PC-9 (cell line): Measurements from ENCODE around the gene UGGT2. TPM values are rescaled to one million over a fixed set of nuclear protein-coding genes. Genes with fewer than 3 reads are reported as not detected.

Experiments
- BruUV-seq: library from RNA; stranded (reverse); fragments of 400-500 nt; replicated peaks from 2 replicates; lab custom pipeline; 2021; lab: Mats Ljungman, UMichigan
- CTCF ChIA-PET: fragments of 300-600 bp; sonication (Branson Sonifier 250); formaldehyde crosslinking; loops from one replicate; lab custom pipeline; 2022; ENCODE audit warnings: antibody characterized with exemption; lab: Charles Lee
- POLR2A ChIA-PET: fragments of 300-600 bp; sonication (Branson Sonifier 250); formaldehyde crosslinking; loops from one replicate; lab custom pipeline; 2022; ENCODE audit warnings: antibody characterized with exemption; ENCODE audit not compliant: unreplicated experiment; lab: Charles Lee
- DNase-seq, 2 experiments: peaks; one replicate each; pipeline versions ENCODE4 v3.0.0 to v3.0.0-alpha.2; 2015 to 2022; ENCODE audit warnings: mixed read lengths in 1 of 2
- H2AFZ ChIP-seq: fragments of 200-600 bp; sonication (generic); 2 replicates; pipeline ENCODE4 v1.8.1; 2017; ENCODE audit warnings: antibody characterized with exemption
- H3F3A ChIP-seq: fragments of 200-600 bp; sonication (generic); 2 replicates; pipeline ENCODE4 v1.8.1; 2017; ENCODE audit warnings: antibody characterized with exemption, mild to moderate bottlenecking, low read depth; ENCODE audit not compliant: insufficient read depth
- H3K27ac ChIP-seq: fragments of 200-600 bp; sonication (generic); 2 replicates; pipeline ENCODE4 v1.6.1; 2016; ENCODE audit warnings: mixed run types
- H3K27me3 ChIP-seq: fragments of 200-600 bp; sonication (generic); 2 replicates; pipeline ENCODE4 v1.6.1; 2016; ENCODE audit warnings: low read depth, mixed run types; ENCODE audit not compliant: insufficient read depth
- H3K36me3 ChIP-seq: fragments of 200-600 bp; sonication (generic); 2 replicates; pipeline ENCODE4 v1.6.1; 2016; ENCODE audit warnings: low read depth, mixed run types
- H3K4me1 ChIP-seq: fragments of 200-600 bp; sonication (generic); replicated peaks from 2 replicates; pipeline ENCODE4 v1.6.1; 2016; ENCODE audit warnings: mixed run types; ENCODE audit not compliant: insufficient read depth
- H3K4me2 ChIP-seq: fragments of 200-600 bp; sonication (generic); 2 replicates; pipeline ENCODE4 v1.6.1; 2017; ENCODE audit warnings: mixed run types
- H3K4me3 ChIP-seq: fragments of 200-600 bp; sonication (generic); 2 replicates; pipeline ENCODE4 v1.6.1; 2016; ENCODE audit warnings: mixed run types
- H3K79me2 ChIP-seq: fragments of 200-600 bp; sonication (generic); 2 replicates; pipeline ENCODE4 v1.6.1; 2017; ENCODE audit warnings: low read depth, mixed run types
- H3K9me2 ChIP-seq: fragments of 200-600 bp; sonication (generic); 2 replicates; pipeline ENCODE4 v1.8.1; 2017; ENCODE audit warnings: mild to moderate bottlenecking; ENCODE audit not compliant: insufficient read depth
- H3K9me3 ChIP-seq: fragments of 200-600 bp; sonication (generic); 2 replicates; pipeline ENCODE4 v1.8.1; 2016; ENCODE audit warnings: low read depth; ENCODE audit not compliant: insufficient read depth
- H4K20me1 ChIP-seq: fragments of 200-600 bp; sonication (generic); 2 replicates; pipeline ENCODE4 v1.8.1; 2017; ENCODE audit not compliant: insufficient read depth
- EZH2 ChIP-seq: fragments of 200-600 bp; sonication (generic); IDR thresholded peaks from 2 replicates; pipeline ENCODE4 v1.8.0; 2017; ENCODE audit warnings: antibody characterized with exemption, low read depth
- intact Hi-C: fragments of 100-400 bp; cut with micrococcal nuclease; formaldehyde crosslinking; loops from one replicate; pipeline ENCODE4 v1.10.0; 2022; ENCODE audit not compliant: unreplicated experiment
- total RNA-seq: library from RNA; stranded (reverse); gene quantifications from 2 replicates; pipeline ENCODE4 v1.2.3, GENCODE V29; 2021
- TF ChIP-seq, protein P1 (sequence below): fragments of 200-600 bp; sonication (generic); conservative IDR thresholded peaks from 2 replicates; pipeline ENCODE4 v1.6.1; 2017; ENCODE audit warnings: mixed run types, antibody characterized with exemption, mild to moderate bottlenecking, moderate library complexity

The UGGT2 gene
- total RNA-seq, 1 experiment from 2014 or later: 27.5 TPM

DNA sequence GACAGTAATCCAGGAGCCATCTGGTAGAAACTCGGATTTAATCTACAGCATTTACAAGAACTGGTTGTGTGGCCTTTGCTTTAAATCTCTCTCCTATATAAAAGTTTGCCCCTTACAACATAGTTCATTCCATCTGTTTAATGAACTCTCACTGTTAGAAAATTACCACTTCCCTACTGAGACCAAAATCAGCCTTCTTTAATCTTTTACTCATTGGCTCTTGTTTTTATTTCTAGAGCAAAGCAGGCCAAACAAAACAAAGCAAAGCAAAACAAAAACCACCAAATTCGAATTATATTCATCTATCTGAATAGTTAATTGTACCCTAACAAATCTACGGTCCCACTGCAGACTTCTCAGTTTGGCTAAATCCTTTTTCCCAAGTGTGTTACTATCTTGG lies 127.0 kb downstream of the UGGT2 start:
- no peak for DNase-seq
- Histone ChIP-seq H4K20me1 (no peaks in the 10 kb centered on the region), H3K9me2 (peaks cover 2% of the 10 kb centered on the region; the same call in 1 of the 2 replicates), H3K27me3 (no peaks in the 10 kb centered on the region), H3F3A (peaks cover 10% of the 10 kb centered on the region; the same call in 1 of the 2 replicates), H3K4me2 (no peak overlapping the region), H2AFZ (no peak overlapping the region), H3K27ac (no peak overlapping the region), H3K36me3 (peaks cover 5% of the 10 kb centered on the region; the same call in 1 of the 2 replicates), H3K4me3 (no peak overlapping the region), H3K79me2 (no peaks in the 10 kb centered on the region), H3K9me3 (no peaks in the 10 kb centered on the region), H3K4me1 (peaks cover 10% of the 10 kb centered on the region)
- BruUV-seq: no TSS peak
- intact Hi-C loops: no loop called here
- TF ChIP-seq EZH2: no peak
- TF ChIP-seq, protein P1, sequence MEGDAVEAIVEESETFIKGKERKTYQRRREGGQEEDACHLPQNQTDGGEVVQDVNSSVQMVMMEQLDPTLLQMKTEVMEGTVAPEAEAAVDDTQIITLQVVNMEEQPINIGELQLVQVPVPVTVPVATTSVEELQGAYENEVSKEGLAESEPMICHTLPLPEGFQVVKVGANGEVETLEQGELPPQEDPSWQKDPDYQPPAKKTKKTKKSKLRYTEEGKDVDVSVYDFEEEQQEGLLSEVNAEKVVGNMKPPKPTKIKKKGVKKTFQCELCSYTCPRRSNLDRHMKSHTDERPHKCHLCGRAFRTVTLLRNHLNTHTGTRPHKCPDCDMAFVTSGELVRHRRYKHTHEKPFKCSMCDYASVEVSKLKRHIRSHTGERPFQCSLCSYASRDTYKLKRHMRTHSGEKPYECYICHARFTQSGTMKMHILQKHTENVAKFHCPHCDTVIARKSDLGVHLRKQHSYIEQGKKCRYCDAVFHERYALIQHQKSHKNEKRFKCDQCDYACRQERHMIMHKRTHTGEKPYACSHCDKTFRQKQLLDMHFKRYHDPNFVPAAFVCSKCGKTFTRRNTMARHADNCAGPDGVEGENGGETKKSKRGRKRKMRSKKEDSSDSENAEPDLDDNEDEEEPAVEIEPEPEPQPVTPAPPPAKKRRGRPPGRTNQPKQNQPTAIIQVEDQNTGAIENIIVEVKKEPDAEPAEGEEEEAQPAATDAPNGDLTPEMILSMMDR: no peak
- ChIA-PET CTCF (no interaction called here), POLR2A (no interaction called here)

DNA sequence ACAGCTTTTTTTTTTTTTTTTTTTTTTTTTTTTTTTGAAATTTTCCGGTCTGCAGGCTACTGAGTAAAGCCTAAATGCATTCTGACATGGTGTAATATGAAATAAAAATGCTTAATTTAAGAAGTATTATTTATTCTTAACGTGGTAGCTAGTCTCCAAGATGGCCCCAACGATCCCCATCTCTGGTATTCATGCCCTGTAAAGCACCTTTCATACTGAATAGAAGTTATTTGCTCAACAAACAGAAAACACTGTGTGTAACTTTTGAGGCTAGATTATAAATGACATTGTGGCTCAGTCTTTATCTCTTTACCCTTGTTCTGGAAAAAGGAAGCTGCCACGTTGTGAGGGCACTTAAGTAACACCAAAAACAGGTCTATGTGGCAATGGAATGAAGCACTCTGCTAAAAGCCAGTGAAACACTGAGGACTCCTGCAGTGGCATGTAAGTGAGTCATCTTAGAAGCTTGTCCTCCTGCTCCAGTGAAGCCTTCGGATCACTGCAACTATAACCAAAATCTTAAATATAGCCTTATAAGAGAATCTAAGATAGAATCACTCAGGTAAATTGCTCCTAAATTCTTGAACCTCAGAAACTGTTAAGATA lies 128.7 kb downstream of the UGGT2 start:
- peak; percentile 32 to 82 for DNase-seq
- no peaks in the 10 kb centered on the region for H4K20me1 ChIP-seq
- H3K36me3 ChIP-seq: peaks cover 5% of the 10 kb centered on the region; the same call in 1 of the 2 replicates
- H3F3A ChIP-seq: peaks cover 10% of the 10 kb centered on the region; the same call in 1 of the 2 replicates
- no peaks in the 10 kb centered on the region for H3K79me2 ChIP-seq
- BruUV-seq: no TSS peak
- peaks cover 2% of the 10 kb centered on the region; the same call in 1 of the 2 replicates for H3K9me2 ChIP-seq
- H3K9me3 ChIP-seq: no peaks in the 10 kb centered on the region
- intact Hi-C loops: no loop called here
- CTCF ChIA-PET: no interaction called here
- POLR2A ChIA-PET: no interaction called here
- H2AFZ ChIP-seq: no peak overlapping the region
- no peaks in the 10 kb centered on the region for H3K27me3 ChIP-seq
- H3K27ac ChIP-seq: peak overlapping the region; percentile 36
- no peak overlapping the region for H3K4me3 ChIP-seq
- peaks cover 10% of the 10 kb centered on the region for H3K4me1 ChIP-seq
- no peak overlapping the region for H3K4me2 ChIP-seq
- no peak for TF ChIP-seq EZH2
- TF ChIP-seq, protein P1: no peak

DNA sequence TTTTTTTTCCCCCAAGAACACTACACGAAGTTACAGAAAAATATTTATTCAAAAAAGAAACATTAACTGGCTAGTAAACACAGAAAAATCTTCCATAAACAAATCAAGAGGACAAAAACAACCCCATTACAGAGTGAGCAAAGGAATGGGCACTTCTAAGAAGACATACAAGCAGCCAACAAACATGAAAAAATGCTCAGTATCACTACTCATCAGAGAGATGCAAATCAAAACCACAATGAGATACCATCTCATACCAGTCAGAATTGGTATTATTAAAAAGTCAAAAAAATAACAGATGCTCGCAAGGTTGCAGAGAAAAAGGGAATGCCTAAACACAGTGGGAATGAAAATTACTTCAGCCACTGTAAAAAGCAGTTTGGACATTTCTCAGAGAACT lies 131.7 kb downstream of the UGGT2 start:
- TF ChIP-seq EZH2: no peak
- TF ChIP-seq, protein P1: no peak
- Histone ChIP-seq H2AFZ (no peak overlapping the region), H3K36me3 (peaks cover 9% of the 10 kb centered on the region; the same call in 1 of the 2 replicates), H3K9me2 (peaks cover 2% of the 10 kb centered on the region; the same call in 1 of the 2 replicates), H3K9me3 (no peaks in the 10 kb centered on the region), H3F3A (peaks cover 10% of the 10 kb centered on the region; the same call in 1 of the 2 replicates), H3K4me1 (peaks cover 10% of the 10 kb centered on the region), H3K27ac (no peak overlapping the region), H3K4me3 (no peak overlapping the region), H3K79me2 (no peaks in the 10 kb centered on the region), H4K20me1 (no peaks in the 10 kb centered on the region), H3K27me3 (no peaks in the 10 kb centered on the region), H3K4me2 (no peak overlapping the region)
- CTCF ChIA-PET: no interaction called here
- DNase-seq: no peak
- no TSS peak for BruUV-seq
- intact Hi-C loops: no loop called here
- POLR2A ChIA-PET: no interaction called here
